HepG2 (cell line): Measurements from ENCODE around the gene DLX1. TPM values are rescaled to one million over a fixed set of nuclear protein-coding genes. Genes with fewer than 3 reads are reported as not detected.
A peak's percentile ranks its signal among the peaks of the same experiment; 100 is the strongest.

Experiments used
- AGO1 ChIP-seq: fragments of 200-400 bp; formaldehyde crosslinking; IDR thresholded peaks from 2 replicates; pipeline ENCODE4 v1.6.1; 2017; ENCODE audit warnings: mild to moderate bottlenecking, low read depth, low read length, moderate library complexity; ENCODE audit not compliant: poor library complexity, severe bottlenecking
- CREM ChIP-seq, 2 experiments: sonication (generic) in 1 of 2; formaldehyde crosslinking in 1 of 2; IDR thresholded peaks; 2 replicates each; pipeline versions ENCODE4 v1.4.0 to v1.6.1; 2016 to 2020; ENCODE audit warnings: antibody characterized with exemption in 1 of 2, mild to moderate bottlenecking in 1 of 2, missing genetic modification reagents in 1 of 2
- FOXA3 ChIP-seq: IDR thresholded peaks from 2 replicates; pipeline ENCODE4 v1.6.1; 2016; ENCODE audit warnings: missing genetic modification reagents, missing compliant biosample characterization
- FOXC1 ChIP-seq: sonication (generic); formaldehyde crosslinking; IDR thresholded peaks from 2 replicates; pipeline ENCODE4 v1.8.0; 2022; ENCODE audit warnings: mild to moderate bottlenecking, missing genetic modification reagents, borderline replicate concordance
- FOXJ3 ChIP-seq: sonication (generic); formaldehyde crosslinking; IDR thresholded peaks from 2 replicates; pipeline ENCODE4 v1.4.0; 2020; ENCODE audit warnings: missing genetic modification reagents, mild to moderate bottlenecking, borderline replicate concordance
- LCORL ChIP-seq, 2 experiments: fragments of 450-650 bp in 1 of 2; sonication (generic) in 1 of 2; formaldehyde crosslinking in 1 of 2; IDR thresholded peaks; 2 replicates each; pipeline versions ENCODE4 v1.5.0 to v1.6.1; 2017 to 2020; ENCODE audit warnings: antibody characterized with exemption in 1 of 2, missing genetic modification reagents in 1 of 2
- MEIS1 ChIP-seq: sonication (generic); formaldehyde crosslinking; IDR thresholded peaks from 2 replicates; pipeline ENCODE4 v1.9.0; 2021; ENCODE audit warnings: mild to moderate bottlenecking, missing genetic modification reagents, moderate library complexity, borderline replicate concordance
- NCOA5 ChIP-seq: sonication (generic); formaldehyde crosslinking; IDR thresholded peaks from 2 replicates; pipeline ENCODE4 v1.4.0; 2020; ENCODE audit warnings: missing genetic modification reagents
- PATZ1 ChIP-seq: sonication (generic); formaldehyde crosslinking; IDR thresholded peaks from 2 replicates; pipeline ENCODE4 v1.4.0; 2020; ENCODE audit warnings: missing genetic modification reagents
- PBX3 ChIP-seq: sonication (generic); formaldehyde crosslinking; IDR thresholded peaks from 2 replicates; pipeline ENCODE4 v1.8.1; 2023; ENCODE audit warnings: missing genetic modification reagents, inconsistent platforms, borderline replicate concordance
- RBAK ChIP-seq: sonication (generic); formaldehyde crosslinking; IDR thresholded peaks from 2 replicates; pipeline ENCODE4 v1.5.1; 2020; ENCODE audit warnings: mild to moderate bottlenecking, missing genetic modification reagents
- RNF2 ChIP-seq: fragments of 450-650 bp; conservative IDR thresholded peaks from 2 replicates; pipeline ENCODE4 v1.6.1; 2016; ENCODE audit warnings: low read depth
- SETDB1 ChIP-seq: sonication (generic); formaldehyde crosslinking; IDR thresholded peaks from 2 replicates; pipeline ENCODE4 v1.5.1; 2020; ENCODE audit warnings: missing genetic modification reagents, mild to moderate bottlenecking, borderline replicate concordance
- SNRNP70 ChIP-seq: fragments of 200-400 bp; formaldehyde crosslinking; IDR thresholded peaks from 2 replicates; pipeline ENCODE4 v1.6.1; 2017; ENCODE audit warnings: mild to moderate bottlenecking, low read depth, low read length, moderate library complexity
- SOX6 ChIP-seq, 2 experiments: fragments of 450-650 bp in 1 of 2; sonication (generic) in 1 of 2; formaldehyde crosslinking in 1 of 2; IDR thresholded peaks; 2 replicates each; pipeline versions ENCODE4 v1.4.0 to v1.6.1; 2017 to 2020; ENCODE audit warnings: antibody characterized with exemption in 1 of 2, mild to moderate bottlenecking in 1 of 2, missing genetic modification reagents in 1 of 2
- ZBED4 ChIP-seq: sonication (generic); formaldehyde crosslinking; IDR thresholded peaks from 2 replicates; pipeline ENCODE4 v1.4.0; 2020; ENCODE audit warnings: missing genetic modification reagents, borderline replicate concordance
- ZNF234 ChIP-seq: sonication (generic); formaldehyde crosslinking; conservative IDR thresholded peaks from 2 replicates; pipeline ENCODE4 v1.5.1; 2020; ENCODE audit warnings: mild to moderate bottlenecking, missing genetic modification reagents
- ZNF292 ChIP-seq: sonication (generic); formaldehyde crosslinking; IDR thresholded peaks from 2 replicates; pipeline ENCODE4 v1.8.1; 2022; ENCODE audit warnings: mild to moderate bottlenecking, low read depth, missing genetic modification reagents, borderline replicate concordance
- ZNF335 ChIP-seq: sonication (generic); formaldehyde crosslinking; IDR thresholded peaks from 2 replicates; pipeline ENCODE4 v1.4.0; 2020; ENCODE audit warnings: missing genetic modification reagents
- ZNF33B ChIP-seq: sonication (generic); formaldehyde crosslinking; IDR thresholded peaks from 2 replicates; pipeline ENCODE4 v1.5.1; 2020; ENCODE audit warnings: mild to moderate bottlenecking, missing genetic modification reagents
- ZNF431 ChIP-seq: sonication (generic); formaldehyde crosslinking; IDR thresholded peaks from 2 replicates; pipeline ENCODE4 v1.9.0; 2022; ENCODE audit warnings: missing genetic modification reagents, low read depth, mild to moderate bottlenecking, borderline replicate concordance
- ZNF569 ChIP-seq: sonication (generic); formaldehyde crosslinking; IDR thresholded peaks from 2 replicates; pipeline ENCODE4 v1.5.0; 2020; ENCODE audit warnings: mild to moderate bottlenecking, missing genetic modification reagents, moderate library complexity, borderline replicate concordance
- polyA plus RNA-seq, 8 experiments: library from polyadenylated mRNA; depleted of rRNA in 3 of 8; stranded (reverse) in 7 of 8; unstranded in 1 of 8; fragments of >200 nt; fragmentation: Illumina TruSeq in 4 of 8; extraction: Trizol in 4 of 8; gene quantifications; 2 replicates each; pipeline versions ENCODE4 v1.2.1 to v1.2.3, GENCODE V29; 2011 to 2016; ENCODE audit warnings: low read depth in 4 of 8, missing spikeins in 1 of 8, mixed read lengths in 1 of 8; ENCODE audit not compliant: insufficient read depth in 1 of 8
- total RNA-seq, 5 experiments: library from RNA; depleted of rRNA; stranded (reverse); fragments of >200 nt; fragmentation: Illumina TruSeq; extraction: Trizol; gene quantifications; 2 replicates each; pipeline ENCODE4 v1.2.3, GENCODE V29; 2016; ENCODE audit warnings: low read depth in 1 of 5

DLX1 gene
- total and polyA plus RNA-seq, 2 of the 13 experiments (the other 11 are each of a cell fraction or from before 2014, with no cell fraction given) = 0.18 to 0.86 TPM

- TF ChIP-seq SOX6 (IDR thresholded peaks at IDR 0.05) (no peak), SOX6 (CRISPR knock-in tag; IDR thresholded peaks at IDR 0.05) (no peak; the same call in 1 of the 2 replicates), SNRNP70 (no peak), PATZ1 (CRISPR knock-in tag) (no peak), AGO1 (no peak), SETDB1 (no peak), MEIS1 (CRISPR knock-in tag) (no peak), FOXA3 (CRISPR knock-in tag) (peak; percentile 34; the same call in 1 of the 2 replicates), LCORL (IDR thresholded peaks at IDR 0.05) (no peak), LCORL (CRISPR knock-in tag; IDR thresholded peaks at IDR 0.05) (peak; percentile 21; the same call in 1 of the 2 replicates), RNF2 (peak; percentile 23; the same call in 1 of the 2 replicates), ZNF292 (CRISPR knock-in tag) (peak; percentile 54; the same call in 1 of the 2 replicates), ZNF335 (CRISPR knock-in tag) (no peak), ZNF431 (CRISPR knock-in tag) (no peak), FOXC1 (no peak), FOXJ3 (CRISPR knock-in tag) (no peak), RBAK (no peak), NCOA5 (no peak), ZNF33B (CRISPR knock-in tag) (0 out of 2 replicates have a peak, but pooled peaks have one; percentile 46), ZNF234 (CRISPR knock-in tag) (no peak), CREM (IDR thresholded peaks at IDR 0.05) (no peak), CREM (CRISPR knock-in tag; IDR thresholded peaks at IDR 0.05) (no peak), PBX3 (CRISPR knock-in tag) (no peak), ZNF569 (CRISPR knock-in tag) (no peak), ZBED4 (CRISPR knock-in tag) (no peak)
Observed at GRCh38 chr2:172085460-172086159, at the start of gene DLX1 (continued).
